HG03460 (cell line): Measurements from ENCODE around the gene PDZRN3.
"Not testable (repeated sequence)": the region's sequence is repeated elsewhere in the genome, so short reads cannot be mapped to it uniquely, and the experiment has no call there.

Experiments used
- ATAC-seq: cut with Tn5 transposase; IDR thresholded peaks from one replicate; pipeline ENCODE4 v1.9.1; 2021; ENCODE audit not compliant: unreplicated experiment

PDZRN3 gene

GRCh38 chr3:73470860-73471259, 153.9 kb downstream of the PDZRN3 start:
- ATAC-seq, result no peak

- no peak for ATAC-seq
Observed at GRCh38 chr3:73469331-73469730, 155.4 kb downstream of the PDZRN3 start.

GRCh38 chr3:73467211-73467610, 157.5 kb downstream of the PDZRN3 start:
- ATAC-seq, result no peak

GRCh38 chr3:73465926-73466325, 158.8 kb downstream of the PDZRN3 start:
- no peak for ATAC-seq

- ATAC-seq, result not testable (repeated sequence)
Observed at GRCh38 chr3:73464126-73464525, 160.6 kb downstream of the PDZRN3 start.

- ATAC-seq, result no peak
Observed at GRCh38 chr3:73461547-73461946, 163.2 kb downstream of the PDZRN3 start.

GRCh38 chr3:73459711-73460110, 165.0 kb downstream of the PDZRN3 start:
- ATAC-seq, result no peak

- ATAC-seq, result no peak
Observed at GRCh38 chr3:73453666-73454065, 171.1 kb downstream of the PDZRN3 start.

- no peak for ATAC-seq
Observed at GRCh38 chr3:73452729-73453128, 172.0 kb downstream of the PDZRN3 start.

GRCh38 chr3:73451301-73451944, 173.3 kb downstream of the PDZRN3 start:
- ATAC-seq, result peak; percentile 16

- peak; percentile 31 for ATAC-seq
Observed at GRCh38 chr3:73449774-73450173, 175.0 kb downstream of the PDZRN3 start.

- peak; percentile 90 for ATAC-seq
Observed at GRCh38 chr3:73448761-73449301, 175.9 kb downstream of the PDZRN3 start.

GRCh38 chr3:73448041-73448440, 176.7 kb downstream of the PDZRN3 start:
- ATAC-seq, result no peak

GRCh38 chr3:73447111-73447510, 177.6 kb downstream of the PDZRN3 start:
- no peak for ATAC-seq

- no peak for ATAC-seq
Observed at GRCh38 chr3:73446467-73447110, 178.2 kb downstream of the PDZRN3 start.

GRCh38 chr3:73442886-73443285, 181.9 kb downstream of the PDZRN3 start:
- ATAC-seq, result no peak

- ATAC-seq, result no peak
Observed at GRCh38 chr3:73442152-73442551, 182.6 kb downstream of the PDZRN3 start.

- ATAC-seq, result no peak
Observed at GRCh38 chr3:73437828-73438227, 186.9 kb downstream of the PDZRN3 start.

GRCh38 chr3:73435055-73435454, 189.7 kb downstream of the PDZRN3 start:
- no peak for ATAC-seq

- no peak for ATAC-seq
Observed at GRCh38 chr3:73433687-73434086, 191.1 kb downstream of the PDZRN3 start.

- no peak for ATAC-seq
Observed at GRCh38 chr3:73433079-73433478, 191.7 kb downstream of the PDZRN3 start.

- no peak for ATAC-seq
Observed at GRCh38 chr3:73432706-73433032, 192.1 kb downstream of the PDZRN3 start.
